Astrocyte (in vitro differentiated cells and primary cell): ENCODE results near the gene PGF. TPM values are rescaled to one million over a fixed set of nuclear protein-coding genes. Genes with fewer than 3 reads are reported as not detected.

Experiments used
- DNase-seq: peaks from one replicate; pipeline ENCODE4 v3.0.0-alpha.2; 2010; ENCODE audit warnings: low read depth
- FAIRE-seq: peaks from 2 replicates; lab custom pipeline; 2011; peaks lifted over from hg19 to GRCh38; lab: Jason Lieb, UNC
- H2AFZ ChIP-seq: 2 replicates; pipeline ENCODE4 v1.6.0; 2012; ENCODE audit warnings: low read depth, low read length, inconsistent platforms
- H3K27ac ChIP-seq: 2 replicates; pipeline ENCODE4 v1.5.1; 2011; ENCODE audit warnings: low read depth, low read length, inconsistent platforms
- H3K27me3 ChIP-seq: 2 replicates; pipeline ENCODE4 v1.6.0; 2011; ENCODE audit warnings: low read length, inconsistent platforms; ENCODE audit not compliant: insufficient read depth
- H3K36me3 ChIP-seq: 2 replicates; pipeline ENCODE4 v1.5.1; 2011; ENCODE audit warnings: low read length, inconsistent platforms; ENCODE audit not compliant: insufficient read depth
- H3K4me1 ChIP-seq: 2 replicates; pipeline ENCODE4 v1.5.1; 2011; ENCODE audit warnings: low read length, inconsistent platforms; ENCODE audit not compliant: insufficient read depth
- H3K4me2 ChIP-seq: 2 replicates; pipeline ENCODE4 v1.6.0; 2012; ENCODE audit warnings: low read length, inconsistent platforms
- H3K4me3 ChIP-seq: 2 replicates; pipeline ENCODE4 v1.5.1; 2011; ENCODE audit warnings: low read depth, mild to moderate bottlenecking, low read length, inconsistent platforms; ENCODE audit not compliant: insufficient read depth
- H3K79me2 ChIP-seq: 2 replicates; pipeline ENCODE4 v1.6.0; 2012; ENCODE audit warnings: mild to moderate bottlenecking, low read length, inconsistent platforms; ENCODE audit not compliant: insufficient read depth
- H3K9ac ChIP-seq: 2 replicates; pipeline ENCODE4 v1.6.0; 2012; ENCODE audit warnings: mild to moderate bottlenecking, low read length, inconsistent platforms
- H3K9me3 ChIP-seq: 2 replicates; pipeline ENCODE4 v1.5.1; 2012; ENCODE audit warnings: low read depth, mild to moderate bottlenecking, low read length, inconsistent platforms; ENCODE audit not compliant: insufficient read depth
- H4K20me1 ChIP-seq: 2 replicates; pipeline ENCODE4 v1.6.0; 2012; ENCODE audit warnings: low read length, inconsistent platforms; ENCODE audit not compliant: insufficient read depth
- H3K27ac Mint-ChIP-seq: one replicate; pipeline ENCODE4 v1.8.0; 2021; ENCODE audit warnings: mild to moderate bottlenecking, mixed read lengths; ENCODE audit not compliant: unreplicated experiment
- H3K27me3 Mint-ChIP-seq: one replicate; pipeline ENCODE4 v1.8.0; 2021; ENCODE audit warnings: low read depth, mixed read lengths; ENCODE audit not compliant: unreplicated experiment
- H3K36me3 Mint-ChIP-seq: one replicate; pipeline ENCODE4 v1.8.0; 2021; ENCODE audit warnings: low read depth, mixed read lengths; ENCODE audit not compliant: unreplicated experiment
- H3K4me1 Mint-ChIP-seq: one replicate; pipeline ENCODE4 v1.8.0; 2021; ENCODE audit warnings: low read depth, mixed read lengths; ENCODE audit not compliant: unreplicated experiment
- H3K4me3 Mint-ChIP-seq: one replicate; pipeline ENCODE4 v1.8.0; 2021; ENCODE audit warnings: mild to moderate bottlenecking, moderate library complexity, mixed read lengths; ENCODE audit not compliant: unreplicated experiment
- H3K9me3 Mint-ChIP-seq: one replicate; pipeline ENCODE4 v1.8.0; 2021; ENCODE audit warnings: mild to moderate bottlenecking, mixed read lengths; ENCODE audit not compliant: unreplicated experiment
- EZH2 ChIP-seq: IDR thresholded peaks from 2 replicates; pipeline ENCODE4 v1.6.1; 2012; ENCODE audit warnings: mild to moderate bottlenecking, low read length, inconsistent platforms; ENCODE audit not compliant: insufficient read depth
- total RNA-seq: library from RNA; stranded (reverse); gene quantifications from 2 replicates; pipeline ENCODE4 v1.2.1, GENCODE V29; 2021
- TF ChIP-seq, protein P1 (sequence below): IDR thresholded peaks from 2 replicates; pipeline ENCODE4 v1.5.1; 2011; ENCODE audit warnings: low read depth, mild to moderate bottlenecking, inconsistent platforms, low read length, moderate library complexity; ENCODE audit not compliant: insufficient read depth

PGF gene
- total RNA-seq, 1 donor from 2014 or later = 3.5 TPM

- DNase-seq = no peak
- Mint-ChIP-seq H3K27me3 (peaks cover 20% of the 10 kb centered on the region), H3K4me3 (no peak overlapping the region), H3K9me3 (peaks cover 2% of the 10 kb centered on the region), H3K36me3 (peaks cover 2% of the 10 kb centered on the region), H3K27ac (no peak overlapping the region), H3K4me1 (peaks cover 10% of the 10 kb centered on the region)
- H3K79me2 ChIP-seq = no peaks in the 10 kb centered on the region
- no peak overlapping the region for H3K4me2 ChIP-seq
- H3K4me1 ChIP-seq = peaks cover 20% of the 10 kb centered on the region
- no peaks in the 10 kb centered on the region for H3K36me3 ChIP-seq
- FAIRE-seq = no peak
- peaks cover 2% of the 10 kb centered on the region for H3K27me3 ChIP-seq
- H3K4me3 ChIP-seq = no peak overlapping the region
- no peaks in the 10 kb centered on the region for H4K20me1 ChIP-seq
- no peak overlapping the region for H2AFZ ChIP-seq
- no peak overlapping the region for H3K27ac ChIP-seq
- no peaks in the 10 kb centered on the region for H3K9me3 ChIP-seq
- no peak for TF ChIP-seq EZH2
- TF ChIP-seq, protein P1, sequence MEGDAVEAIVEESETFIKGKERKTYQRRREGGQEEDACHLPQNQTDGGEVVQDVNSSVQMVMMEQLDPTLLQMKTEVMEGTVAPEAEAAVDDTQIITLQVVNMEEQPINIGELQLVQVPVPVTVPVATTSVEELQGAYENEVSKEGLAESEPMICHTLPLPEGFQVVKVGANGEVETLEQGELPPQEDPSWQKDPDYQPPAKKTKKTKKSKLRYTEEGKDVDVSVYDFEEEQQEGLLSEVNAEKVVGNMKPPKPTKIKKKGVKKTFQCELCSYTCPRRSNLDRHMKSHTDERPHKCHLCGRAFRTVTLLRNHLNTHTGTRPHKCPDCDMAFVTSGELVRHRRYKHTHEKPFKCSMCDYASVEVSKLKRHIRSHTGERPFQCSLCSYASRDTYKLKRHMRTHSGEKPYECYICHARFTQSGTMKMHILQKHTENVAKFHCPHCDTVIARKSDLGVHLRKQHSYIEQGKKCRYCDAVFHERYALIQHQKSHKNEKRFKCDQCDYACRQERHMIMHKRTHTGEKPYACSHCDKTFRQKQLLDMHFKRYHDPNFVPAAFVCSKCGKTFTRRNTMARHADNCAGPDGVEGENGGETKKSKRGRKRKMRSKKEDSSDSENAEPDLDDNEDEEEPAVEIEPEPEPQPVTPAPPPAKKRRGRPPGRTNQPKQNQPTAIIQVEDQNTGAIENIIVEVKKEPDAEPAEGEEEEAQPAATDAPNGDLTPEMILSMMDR = no peak
- H3K9ac ChIP-seq = no peak overlapping the region
Measured at GRCh38 chr14:74968811-74969210, 13.4 kb upstream of the PGF start.

DNA sequence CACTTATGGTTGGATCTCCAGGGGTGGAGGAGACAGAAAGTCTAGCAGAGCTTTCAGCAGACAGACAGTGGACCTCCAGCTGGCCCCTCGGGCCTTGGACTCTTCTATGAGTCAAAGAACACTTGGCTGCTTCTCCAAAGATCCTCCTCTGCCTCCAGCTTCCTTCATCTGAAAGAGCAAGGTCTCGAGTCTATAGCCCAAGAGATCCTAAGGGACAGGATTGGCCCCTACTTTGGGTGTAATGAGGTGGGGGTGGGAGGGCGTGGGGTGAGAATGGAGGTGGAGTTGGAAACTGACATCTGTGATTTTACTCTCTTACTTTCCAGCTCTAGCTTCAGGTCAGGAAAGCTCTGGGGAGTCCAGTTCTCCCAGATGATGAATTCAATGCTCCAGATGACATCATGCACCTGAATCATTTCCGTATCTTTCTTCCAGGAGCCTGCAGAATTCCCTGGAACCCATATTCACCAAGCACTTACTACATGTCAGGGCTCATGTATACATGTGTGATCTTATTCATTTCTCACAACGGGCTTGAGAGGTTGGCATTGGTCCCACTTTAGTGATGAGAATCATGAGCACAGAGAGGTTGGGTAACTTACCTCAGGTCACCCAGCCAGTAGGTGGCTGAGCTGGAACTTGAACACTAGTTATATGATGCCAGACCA, 10.2 kb upstream of the PGF start:
- peak overlapping the region; percentile 12 for H3K9ac ChIP-seq
- H3K36me3 ChIP-seq = no peaks in the 10 kb centered on the region
- peaks cover 35% of the 10 kb centered on the region for H3K27me3 Mint-ChIP-seq
- peaks cover 14% of the 10 kb centered on the region for H3K4me1 ChIP-seq
- H3K9me3 Mint-ChIP-seq = peaks cover 4% of the 10 kb centered on the region
- H3K4me1 Mint-ChIP-seq = peaks cover 8% of the 10 kb centered on the region
- H3K27ac Mint-ChIP-seq = no peak overlapping the region
- peak overlapping the region; percentile 66 for H3K4me2 ChIP-seq
- no peaks in the 10 kb centered on the region for H3K79me2 ChIP-seq
- H3K4me3 ChIP-seq = no peak overlapping the region
- H4K20me1 ChIP-seq = no peaks in the 10 kb centered on the region
- peaks cover 2% of the 10 kb centered on the region for H3K36me3 Mint-ChIP-seq
- no peak overlapping the region for H3K4me3 Mint-ChIP-seq
- no peaks in the 10 kb centered on the region for H3K27me3 ChIP-seq
- peak overlapping the region; percentile 12 for H2AFZ ChIP-seq
- no peaks in the 10 kb centered on the region for H3K9me3 ChIP-seq
- peak overlapping the region; percentile 46 for H3K27ac ChIP-seq
- FAIRE-seq (no peak), DNase-seq (peak; percentile 42)
- TF ChIP-seq EZH2 = no peak
- TF ChIP-seq, protein P1 = no peak

GRCh38 chr14:74964787-74965485, 9.5 kb upstream of the PGF start:
- H3K79me2 ChIP-seq = no peaks in the 10 kb centered on the region
- peak overlapping the region; percentile 12 for H3K9ac ChIP-seq
- H3K4me3 ChIP-seq = no peak overlapping the region
- no peaks in the 10 kb centered on the region for H3K36me3 ChIP-seq
- peak overlapping the region; percentile 46 for H3K27ac ChIP-seq
- peaks cover 14% of the 10 kb centered on the region for H3K4me1 ChIP-seq
- no peaks in the 10 kb centered on the region for H3K27me3 ChIP-seq
- H3K4me1 Mint-ChIP-seq = peaks cover 8% of the 10 kb centered on the region
- no peak for TF ChIP-seq EZH2
- TF ChIP-seq, protein P1 = no peak
- no peak overlapping the region for H3K27ac Mint-ChIP-seq
- peaks cover 34% of the 10 kb centered on the region for H3K27me3 Mint-ChIP-seq
- peak overlapping the region; percentile 12 for H2AFZ ChIP-seq
- H3K4me3 Mint-ChIP-seq = no peak overlapping the region
- H3K36me3 Mint-ChIP-seq = peaks cover 2% of the 10 kb centered on the region
- peaks cover 4% of the 10 kb centered on the region for H3K9me3 Mint-ChIP-seq
- H3K9me3 ChIP-seq = no peaks in the 10 kb centered on the region
- peak; percentile 18 for DNase-seq
- H4K20me1 ChIP-seq = no peaks in the 10 kb centered on the region
- FAIRE-seq = no peak
- peak overlapping the region; percentile 66 for H3K4me2 ChIP-seq
